HepG2 (cell line): ENCODE data around the gene MYO18A. TPM values are rescaled to one million over a fixed set of nuclear protein-coding genes. Genes with fewer than 3 reads are reported as not detected.

Experiments
- ATAC-seq: fragments of 200-7000 bp; cut with Tn5 transposase; 3 replicates; pipeline ENCODE4 v1.9.1; 2020; ENCODE audit warnings: mild to moderate bottlenecking, moderate library complexity
- BruUV-seq: library from RNA; stranded (reverse); fragments of 400-500 nt; replicated peaks from 2 replicates; lab custom pipeline; 2021; lab: Mats Ljungman, UMichigan
- CTCF ChIA-PET: fragments of 300-600 bp; formaldehyde crosslinking; extraction: SDS; loops from one replicate; lab custom pipeline; 2021; ENCODE audit warnings: low total read pairs, inconsistent platforms, low intra/inter-chr PET ratio; lab: Yijun Ruan, JAX
- POLR2A ChIA-PET: fragments of 350-600 bp; sonication (Branson Sonifier 250); formaldehyde crosslinking; loops from one replicate; lab custom pipeline; 2020; ENCODE audit warnings: antibody characterized with exemption, inconsistent platforms; lab: Yijun Ruan, JAX
- DNase-seq: peaks from one replicate; pipeline ENCODE4 v3.0.0-alpha.2; 2015; ENCODE audit warnings: low spot score
- FAIRE-seq: peaks from 3 replicates; lab custom pipeline; 2011; peaks lifted over from hg19 to GRCh38; lab: Jason Lieb, UNC
- H2AFZ ChIP-seq: one replicate; pipeline ENCODE4 v1.6.1; 2011; ENCODE audit warnings: low read length, inconsistent platforms
- H3K27ac ChIP-seq: fragments of 300-600 bp; 3 replicates; pipeline ENCODE4 v1.8.0; 2011; ENCODE audit warnings: mixed run types, mild to moderate bottlenecking, mixed read lengths, low read length, inconsistent platforms; ENCODE audit not compliant: insufficient read depth; ENCODE audit errors: extremely low read length
- H3K27me3 ChIP-seq, 2 experiments: fragments of 200-600 bp in 1 of 2; 2 replicates in 1 of 2; 3 replicates in 1 of 2; pipeline versions ENCODE4 v1.6.0 to v1.8.0; 2011; ENCODE audit warnings: low read length in 2 of 2, mild to moderate bottlenecking in 2 of 2, moderate library complexity in 2 of 2, inconsistent platforms in 1 of 2; ENCODE audit not compliant: insufficient read depth in 2 of 2, control insufficient read depth in 1 of 2
- H3K36me3 ChIP-seq, 2 experiments: fragments of 200-600 bp in 1 of 2; replicated peaks in 1 of 2; 2 replicates in 1 of 2; 3 replicates in 1 of 2; pipeline versions ENCODE4 v1.5.1 to v1.8.0; 2011; ENCODE audit warnings: low read length in 2 of 2, inconsistent platforms in 1 of 2; ENCODE audit not compliant: insufficient read depth in 2 of 2, control insufficient read depth in 1 of 2
- H3K4me1 ChIP-seq: 2 replicates; pipeline ENCODE4 v1.5.1; 2012; ENCODE audit warnings: low read length, inconsistent platforms; ENCODE audit not compliant: insufficient read depth
- H3K4me2 ChIP-seq: 2 replicates; pipeline ENCODE4 v1.6.0; 2011; ENCODE audit warnings: low read depth, low read length, inconsistent platforms
- H3K4me3 ChIP-seq, 3 experiments: fragments of 200-600 bp in 1 of 3; sonication (generic), shearing (Covaris generic) in 1 of 3; replicated peaks in 1 of 3; 2 replicates each; pipeline ENCODE4 v1.5.1; 2011 to 2016; ENCODE audit warnings: low read length in 3 of 3, inconsistent platforms in 2 of 3, low read depth in 2 of 3, mild to moderate bottlenecking in 2 of 3, control low read depth in 1 of 3, mixed read lengths in 1 of 3; ENCODE audit not compliant: insufficient read depth in 1 of 3
- H3K79me2 ChIP-seq: one replicate; pipeline ENCODE4 v1.6.1; 2011; ENCODE audit warnings: low read length, inconsistent platforms; ENCODE audit not compliant: insufficient read depth
- H3K9ac ChIP-seq: 2 replicates; pipeline ENCODE4 v1.6.0; 2011; ENCODE audit warnings: mild to moderate bottlenecking, low read depth, low read length, inconsistent platforms; ENCODE audit not compliant: insufficient read depth
- H3K9me3 ChIP-seq: 2 replicates; pipeline ENCODE4 v1.5.1; 2012; ENCODE audit warnings: mild to moderate bottlenecking, low read length
- H4K20me1 ChIP-seq: 2 replicates; pipeline ENCODE4 v1.6.0; 2011; ENCODE audit warnings: inconsistent platforms, mild to moderate bottlenecking, low read length, moderate library complexity; ENCODE audit not compliant: insufficient read depth
- BATF2 ChIP-seq: sonication (generic); formaldehyde crosslinking; IDR thresholded peaks from 2 replicates; pipeline ENCODE4 v1.8.0; 2022; ENCODE audit warnings: mild to moderate bottlenecking, missing genetic modification reagents, moderate library complexity
- ELK4 ChIP-seq: sonication (generic); formaldehyde crosslinking; IDR thresholded peaks from 2 replicates; pipeline ENCODE4 v1.9.0; 2021; ENCODE audit warnings: missing genetic modification reagents, borderline replicate concordance
- KMT2A ChIP-seq: sonication (generic); formaldehyde crosslinking; IDR thresholded peaks from 2 replicates; pipeline ENCODE4 v1.4.0; 2020; ENCODE audit warnings: missing genetic modification reagents
- PHF5A ChIP-seq: IDR thresholded peaks from one replicate; pipeline ENCODE4 v1.6.1; 2018; ENCODE audit warnings: low read depth, missing genetic modification reagents; ENCODE audit not compliant: unreplicated experiment
- SMYD3 ChIP-seq: sonication (generic); formaldehyde crosslinking; IDR thresholded peaks from 2 replicates; pipeline ENCODE4 v1.8.1; 2023; ENCODE audit warnings: mild to moderate bottlenecking, missing genetic modification reagents
- ZHX1 ChIP-seq: sonication (generic); formaldehyde crosslinking; IDR thresholded peaks from 2 replicates; pipeline ENCODE4 v1.8.1; 2022; ENCODE audit warnings: low read depth, mild to moderate bottlenecking, missing genetic modification reagents
- ZMYM4 ChIP-seq: sonication (generic); formaldehyde crosslinking; IDR thresholded peaks from 2 replicates; pipeline ENCODE4 v1.8.1; 2023; ENCODE audit warnings: mild to moderate bottlenecking, missing genetic modification reagents
- ZNF230 ChIP-seq: sonication (generic); formaldehyde crosslinking; IDR thresholded peaks from 2 replicates; pipeline ENCODE4 v1.4.0; 2020; ENCODE audit warnings: mild to moderate bottlenecking, missing genetic modification reagents
- ZNF362 ChIP-seq: sonication (generic); formaldehyde crosslinking; IDR thresholded peaks from 2 replicates; pipeline ENCODE4 v1.4.0; 2020; ENCODE audit warnings: missing genetic modification reagents, mild to moderate bottlenecking, borderline replicate concordance
- ZNF615 ChIP-seq: sonication (generic); formaldehyde crosslinking; IDR thresholded peaks from 2 replicates; pipeline ENCODE4 v1.5.0; 2020; ENCODE audit warnings: mild to moderate bottlenecking, missing genetic modification reagents, borderline replicate concordance
- ZNF790 ChIP-seq: sonication (generic); formaldehyde crosslinking; IDR thresholded peaks from 2 replicates; pipeline ENCODE4 v1.8.0; 2022; ENCODE audit warnings: missing genetic modification reagents, mild to moderate bottlenecking, borderline replicate concordance
- WGBS: methylation state at CpG from one replicate; pipeline ENCODE4 v1.1.6; 2017; ENCODE audit warnings: low lambda C conversion rate; 5-methylcytosine and 5-hydroxymethylcytosine counted together
- in situ Hi-C: cut with HindIII; loops from 2 replicates; pipeline ENCODE4 v1.10.0; 2017; ENCODE audit warnings: low pct_unique_long_range_greater_than_20kb; ENCODE audit not compliant: extremely low pct_ligation_motif_present
- intact Hi-C: fragments of 100-400 bp; cut with micrococcal nuclease; formaldehyde crosslinking; loops from one replicate; pipeline ENCODE4 v1.10.0; 2022; ENCODE audit not compliant: unreplicated experiment
- polyA plus RNA-seq, 8 experiments: library from polyadenylated mRNA; depleted of rRNA in 3 of 8; stranded (reverse) in 7 of 8; unstranded in 1 of 8; fragments of >200 nt; fragmentation: Illumina TruSeq in 4 of 8; extraction: Trizol in 4 of 8; gene quantifications; 2 replicates each; pipeline versions ENCODE4 v1.2.1 to v1.2.3, GENCODE V29; 2011 to 2016; ENCODE audit warnings: low read depth in 4 of 8, missing spikeins in 1 of 8, mixed read lengths in 1 of 8; ENCODE audit not compliant: insufficient read depth in 1 of 8
- total RNA-seq, 5 experiments: library from RNA; depleted of rRNA; stranded (reverse); fragments of >200 nt; fragmentation: Illumina TruSeq; extraction: Trizol; gene quantifications; 2 replicates each; pipeline ENCODE4 v1.2.3, GENCODE V29; 2016; ENCODE audit warnings: low read depth in 1 of 5
- TF ChIP-seq, protein P1 (sequence below): sonication (generic); formaldehyde crosslinking; IDR thresholded peaks from 2 replicates; pipeline ENCODE4 v1.4.0; 2020; ENCODE audit warnings: missing genetic modification reagents

Gene MYO18A
- total and polyA plus RNA-seq, 2 of the 13 experiments (the other 11 are each of a cell fraction or from before 2014, with no cell fraction given), result 16.8 to 24.8 TPM

DNA sequence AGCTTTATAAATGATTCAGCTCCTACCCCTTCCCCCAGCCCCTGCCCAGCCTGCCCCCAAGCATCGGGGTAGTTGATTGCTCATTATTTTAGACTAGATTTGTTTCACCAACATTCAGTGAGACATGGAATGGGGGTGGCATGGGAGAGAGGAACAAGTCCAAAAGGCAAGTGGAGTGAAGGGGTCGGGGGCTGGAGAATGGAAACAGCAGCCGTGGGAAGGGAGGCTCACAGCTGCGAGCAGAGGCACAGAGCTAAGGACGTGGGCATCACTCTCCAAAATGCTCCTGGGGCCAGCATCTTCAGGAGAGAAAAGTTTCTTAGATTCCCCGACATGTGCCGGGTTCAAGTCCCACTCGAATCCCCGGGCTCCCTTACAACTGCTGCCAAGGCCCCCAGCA is 118.0 kb downstream of the MYO18A start:
- Histone ChIP-seq H3K27me3 (no peaks in the 10 kb centered on the region), H3K4me1 (no peaks in the 10 kb centered on the region), H4K20me1 (no peaks in the 10 kb centered on the region), H3K36me3 (no peaks in the 10 kb centered on the region; a peak in 1 of 5 replicates), H3K9ac (no peak overlapping the region), H3K27ac (no peak overlapping the region), H2AFZ (no peak overlapping the region), H3K4me3 (no peak overlapping the region), H3K9me3 (no peaks in the 10 kb centered on the region), H3K4me2 (no peak overlapping the region), H3K79me2 (no peaks in the 10 kb centered on the region)
- ATAC-seq, result no peak
- ChIA-PET POLR2A (no interaction called here), CTCF (no interaction called here)
- DNase-seq, result no peak
- WGBS, result 70% methylated on average over 7 of the region's 9 CpGs
- FAIRE-seq, result no peak
- in situ Hi-C loops, result no loop called here
- no TSS peak for BruUV-seq
- intact Hi-C loops, result no loop called here
- TF ChIP-seq KMT2A (CRISPR knock-in tag), result no peak
- no peak for TF ChIP-seq BATF2 (CRISPR knock-in tag)
- no peak for TF ChIP-seq PHF5A (CRISPR knock-in tag)
- TF ChIP-seq ZNF790 (CRISPR knock-in tag), result no peak
- no peak for TF ChIP-seq ZNF362 (CRISPR knock-in tag)
- TF ChIP-seq ZHX1 (CRISPR knock-in tag), result no peak
- no peak for TF ChIP-seq ZMYM4 (CRISPR knock-in tag)
- TF ChIP-seq ELK4 (CRISPR knock-in tag), result no peak
- no peak for TF ChIP-seq SMYD3 (CRISPR knock-in tag)
- TF ChIP-seq, protein P1, sequence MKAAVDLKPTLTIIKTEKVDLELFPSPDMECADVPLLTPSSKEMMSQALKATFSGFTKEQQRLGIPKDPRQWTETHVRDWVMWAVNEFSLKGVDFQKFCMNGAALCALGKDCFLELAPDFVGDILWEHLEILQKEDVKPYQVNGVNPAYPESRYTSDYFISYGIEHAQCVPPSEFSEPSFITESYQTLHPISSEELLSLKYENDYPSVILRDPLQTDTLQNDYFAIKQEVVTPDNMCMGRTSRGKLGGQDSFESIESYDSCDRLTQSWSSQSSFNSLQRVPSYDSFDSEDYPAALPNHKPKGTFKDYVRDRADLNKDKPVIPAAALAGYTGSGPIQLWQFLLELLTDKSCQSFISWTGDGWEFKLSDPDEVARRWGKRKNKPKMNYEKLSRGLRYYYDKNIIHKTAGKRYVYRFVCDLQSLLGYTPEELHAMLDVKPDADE (CRISPR knock-in tag), result no peak
- TF ChIP-seq ZNF615 (CRISPR knock-in tag), result no peak
- TF ChIP-seq ZNF230 (CRISPR knock-in tag), result no peak
